Karpas-422 (cell line): Measurements from ENCODE around the gene DPP4. TPM values are rescaled to one million over a fixed set of nuclear protein-coding genes. Genes with fewer than 3 reads are reported as not detected.

Experiments
- DNase-seq: peaks from one replicate; pipeline ENCODE4 v3.0.0-alpha.2; 2015
- H2AFZ ChIP-seq: fragments of 200-600 bp; sonication (generic); 2 replicates; pipeline ENCODE4 v1.6.1; 2014; ENCODE audit warnings: antibody characterized with exemption, low read length, mixed read lengths
- H3K27ac ChIP-seq: fragments of 200-600 bp; sonication (generic); 2 replicates; pipeline ENCODE4 v1.5.1; 2014; ENCODE audit warnings: mild to moderate bottlenecking, low read length, moderate library complexity
- H3K27me3 ChIP-seq: fragments of 200-600 bp; sonication (generic); 2 replicates; pipeline ENCODE4 v1.6.1; 2014; ENCODE audit warnings: low read length, mixed read lengths
- H3K36me3 ChIP-seq: fragments of 200-600 bp; sonication (generic); 2 replicates; pipeline ENCODE4 v1.6.1; 2014; ENCODE audit warnings: low read length, mixed read lengths; ENCODE audit not compliant: insufficient read depth
- H3K4me1 ChIP-seq: fragments of 200-600 bp; sonication (generic); 2 replicates; pipeline ENCODE4 v1.6.1; 2014; ENCODE audit warnings: mild to moderate bottlenecking, low read length, mixed read lengths
- H3K4me2 ChIP-seq: fragments of 200-600 bp; sonication (generic); 2 replicates; pipeline ENCODE4 v1.6.1; 2014; ENCODE audit warnings: low read length, low read depth, mild to moderate bottlenecking; ENCODE audit not compliant: poor library complexity, severe bottlenecking
- H3K4me3 ChIP-seq: fragments of 200-600 bp; sonication (generic); 2 replicates; pipeline ENCODE4 v1.5.1; 2014; ENCODE audit warnings: mild to moderate bottlenecking, antibody characterized with exemption, low read length, mixed read lengths
- H3K79me2 ChIP-seq: fragments of 200-600 bp; sonication (generic); 2 replicates; pipeline ENCODE4 v1.6.1; 2014; ENCODE audit warnings: mild to moderate bottlenecking, low read length, mixed read lengths
- H3K9ac ChIP-seq: fragments of 200-600 bp; sonication (generic); 2 replicates; pipeline ENCODE4 v1.6.0; 2014; ENCODE audit warnings: low read length
- H3K9me2 ChIP-seq: fragments of 200-600 bp; sonication (generic), shearing (Covaris generic); replicated peaks from 2 replicates; pipeline ENCODE4 v1.6.0; 2014; ENCODE audit warnings: mild to moderate bottlenecking, low read length, moderate library complexity; ENCODE audit not compliant: insufficient read depth
- H3K9me3 ChIP-seq: fragments of 300-700, 200-600 bp; sonication (generic); 2 replicates; pipeline ENCODE4 v1.6.1; 2014; ENCODE audit warnings: low read length, mixed read lengths
- H4K20me1 ChIP-seq: fragments of 200-600 bp; sonication (generic); 2 replicates; pipeline ENCODE4 v1.6.1; 2014; ENCODE audit warnings: mild to moderate bottlenecking, antibody characterized with exemption, low read length, low read depth; ENCODE audit not compliant: insufficient read depth
- total RNA-seq: library from RNA; depleted of rRNA; stranded (reverse); fragments of >200 nt; shearing (Covaris generic); gene quantifications from 2 replicates; pipeline ENCODE4 v1.2.3, GENCODE V29; 2014; ENCODE audit warnings: low replicate concordance; rRNA removed

DPP4 gene
- total RNA-seq = not detected in 2 replicates

DNA sequence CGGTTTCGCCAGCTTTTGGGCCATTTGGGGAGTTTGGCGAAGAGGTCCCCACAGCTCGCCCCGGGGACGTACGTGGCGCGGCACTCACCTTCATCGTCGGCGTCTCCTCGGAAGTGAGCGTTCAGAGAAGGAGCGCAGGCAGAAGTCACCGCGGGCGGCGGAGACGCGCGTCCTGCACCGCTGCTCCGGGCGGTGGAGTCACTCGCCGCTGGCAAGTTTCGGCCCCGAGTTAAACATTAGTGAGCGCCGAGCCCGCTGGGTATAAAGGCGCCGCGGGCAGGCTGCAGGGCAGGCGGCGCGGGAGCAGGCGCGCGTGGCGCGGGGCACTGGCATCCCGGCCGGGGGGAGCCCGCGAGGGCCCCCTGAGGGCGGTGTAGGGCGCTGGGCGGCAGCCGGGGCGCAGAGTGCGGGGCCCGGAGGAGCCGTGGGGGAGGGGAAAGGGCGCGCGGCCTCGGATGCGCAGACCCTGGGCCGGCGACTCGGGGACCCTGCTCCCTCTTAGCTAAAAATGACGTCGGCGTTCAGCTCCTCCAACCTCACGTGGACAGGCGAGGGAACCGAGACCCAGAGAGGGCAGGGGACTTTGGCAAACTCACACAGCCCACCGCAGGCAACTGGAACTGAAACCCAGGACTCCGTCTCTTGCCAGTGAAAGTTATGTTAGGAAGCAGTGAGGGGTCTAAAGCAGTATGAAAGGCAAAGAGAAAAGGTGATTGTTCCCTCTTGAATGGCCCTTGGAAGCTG is at the start of gene DPP4:
Gene DPP4 (minus strand): TSS at position 328 of the 744 bp plus-strand sequence. CDS start 234 bp downstream, at position 94.
- no peaks in the 10 kb centered on the region for H3K36me3 ChIP-seq
- H3K79me2 ChIP-seq = no peaks in the 10 kb centered on the region
- H3K27me3 ChIP-seq = no peaks in the 10 kb centered on the region
- H2AFZ ChIP-seq = no peak within 1 kb of the TSS
- no peaks in the 10 kb centered on the region for H4K20me1 ChIP-seq
- DNase-seq = no peak
- H3K4me1 ChIP-seq = no peaks in the 10 kb centered on the region
- H3K9me2 ChIP-seq = no peaks in the 10 kb centered on the region
- H3K9me3 ChIP-seq = no peaks in the 10 kb centered on the region
- H3K9ac ChIP-seq = no peak within 1 kb of the TSS
- no peak within 1 kb of the TSS for H3K4me2 ChIP-seq
- H3K27ac ChIP-seq = no peak within 1 kb of the TSS
- no peak within 1 kb of the TSS for H3K4me3 ChIP-seq

DNA sequence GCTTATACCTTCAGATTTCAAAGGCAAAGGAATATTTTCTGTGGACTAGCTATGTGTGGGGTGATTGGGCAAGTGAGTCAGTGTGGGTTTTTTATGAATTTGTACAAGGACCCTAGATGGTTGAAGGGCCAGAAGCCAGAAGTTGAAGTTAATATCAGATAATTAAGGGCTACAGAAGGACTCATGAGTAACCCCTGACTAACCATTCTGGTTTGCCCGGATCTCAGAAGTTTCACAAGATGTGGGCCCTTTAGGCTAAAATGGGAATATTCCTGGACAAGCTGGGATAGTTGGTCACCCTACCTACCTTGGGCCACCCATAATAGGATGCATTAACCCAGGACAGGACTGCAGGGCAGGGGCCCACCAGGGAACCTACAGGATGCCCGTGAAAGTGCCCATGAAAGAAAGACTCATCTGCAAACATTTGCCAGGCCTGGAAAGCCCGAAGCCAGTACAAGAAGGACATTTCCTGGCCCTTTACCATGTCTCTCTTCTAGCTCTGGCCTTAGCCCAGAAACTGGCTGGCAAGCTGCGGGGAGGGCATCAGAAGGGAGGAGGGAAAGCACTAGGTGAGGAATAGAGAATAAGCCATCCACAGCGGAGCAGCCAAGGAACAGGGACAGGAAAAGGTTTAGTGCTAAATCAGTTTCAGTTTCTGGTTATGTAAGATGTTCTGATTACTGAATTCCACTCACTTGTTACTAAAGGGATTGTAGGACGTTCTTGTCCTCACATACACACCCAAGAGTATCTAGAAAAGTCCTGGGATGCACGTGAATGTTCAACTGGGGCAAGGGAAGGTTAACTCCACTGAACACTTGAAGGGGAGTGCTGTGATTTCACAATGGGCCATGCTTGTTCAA is 44.4 kb upstream of the DPP4 start:
- Histone ChIP-seq H3K9me2 (no peaks in the 10 kb centered on the region), H3K36me3 (no peaks in the 10 kb centered on the region), H3K9me3 (no peaks in the 10 kb centered on the region), H2AFZ (no peak overlapping the region), H3K79me2 (no peaks in the 10 kb centered on the region), H3K9ac (no peak overlapping the region), H3K4me2 (no peak overlapping the region), H3K27me3 (no peaks in the 10 kb centered on the region), H3K4me1 (no peaks in the 10 kb centered on the region), H3K27ac (no peak overlapping the region), H3K4me3 (no peak overlapping the region), H4K20me1 (no peaks in the 10 kb centered on the region)
- DNase-seq = no peak

DNA sequence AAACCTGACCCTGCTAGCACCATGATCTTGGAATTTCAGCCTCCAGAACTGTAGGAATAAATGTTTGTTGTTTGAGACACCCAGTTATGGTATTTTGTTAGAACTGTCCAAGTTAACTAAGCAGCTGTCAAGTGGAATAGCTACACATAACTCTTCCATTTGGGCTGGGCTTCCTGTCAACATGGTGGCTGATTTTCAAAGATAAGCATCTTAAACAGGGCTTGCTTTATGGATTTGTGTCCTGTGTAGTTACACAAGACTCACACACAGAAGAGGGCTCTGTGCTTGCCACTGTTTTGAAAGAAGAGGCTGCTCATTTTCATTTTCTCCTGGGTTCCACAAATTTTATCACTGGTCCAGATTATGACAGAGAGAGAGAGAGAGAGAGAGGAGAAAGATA is 42.3 kb upstream of the DPP4 start:
- Histone ChIP-seq H3K4me2 (no peak overlapping the region), H3K9me3 (no peaks in the 10 kb centered on the region)

DNA sequence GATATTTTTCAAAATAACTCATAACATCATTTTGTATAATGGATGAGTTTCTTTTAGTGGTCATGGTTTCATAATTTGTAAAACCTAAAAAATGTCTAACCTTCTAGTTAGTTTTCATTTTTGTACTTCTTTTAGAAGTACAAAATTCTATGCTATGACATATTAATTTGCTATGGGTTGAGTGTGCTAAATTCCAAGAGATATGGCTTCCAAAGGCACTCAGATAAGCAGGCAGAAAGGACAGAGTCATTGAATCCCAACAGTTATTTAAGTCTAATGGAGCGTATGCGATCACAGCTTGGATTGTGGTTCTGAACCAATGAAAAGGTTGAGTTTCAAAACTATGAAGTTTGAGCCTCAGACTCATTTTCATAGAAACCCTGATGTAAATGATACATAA is 41.1 kb upstream of the DPP4 start:
- no peak overlapping the region for H3K9ac ChIP-seq
- H3K4me3 ChIP-seq = no peak overlapping the region
- no peaks in the 10 kb centered on the region for H3K4me1 ChIP-seq
- H3K4me2 ChIP-seq = no peak overlapping the region
- H3K9me3 ChIP-seq = no peaks in the 10 kb centered on the region
- H2AFZ ChIP-seq = no peak overlapping the region
- H3K79me2 ChIP-seq = no peaks in the 10 kb centered on the region
- no peaks in the 10 kb centered on the region for H3K9me2 ChIP-seq
- no peaks in the 10 kb centered on the region for H3K36me3 ChIP-seq
- no peak overlapping the region for H3K27ac ChIP-seq
- DNase-seq = no peak
- no peaks in the 10 kb centered on the region for H3K27me3 ChIP-seq
- no peaks in the 10 kb centered on the region for H4K20me1 ChIP-seq

More for the DNA sequence above, 42.3 kb upstream of the DPP4 start:
- Histone ChIP-seq H3K27ac (no peak overlapping the region), H3K9ac (no peak overlapping the region), H4K20me1 (no peaks in the 10 kb centered on the region), H3K27me3 (no peaks in the 10 kb centered on the region), H3K9me2 (no peaks in the 10 kb centered on the region), H3K36me3 (no peaks in the 10 kb centered on the region), H2AFZ (no peak overlapping the region), H3K79me2 (no peaks in the 10 kb centered on the region), H3K4me3 (no peak overlapping the region), H3K4me1 (no peaks in the 10 kb centered on the region)
- no peak for DNase-seq

DNA sequence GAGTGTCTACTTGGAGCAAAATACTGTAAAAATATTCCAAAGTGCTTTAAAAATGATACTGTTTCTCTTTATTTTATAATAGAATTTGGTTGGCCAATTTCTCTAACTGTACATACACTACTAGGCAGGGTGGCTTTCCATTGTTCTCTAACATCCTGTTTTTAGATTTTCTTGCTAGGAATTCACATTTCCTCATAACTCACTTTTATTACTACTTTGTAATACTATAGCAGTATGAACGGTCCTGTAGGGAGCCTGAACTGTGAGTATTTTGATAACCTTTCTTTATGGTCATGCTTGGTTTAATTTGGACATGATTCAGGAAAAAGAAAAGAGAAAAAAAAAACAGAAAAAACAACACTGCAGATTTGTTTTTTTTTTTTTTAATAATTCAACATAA is 40.3 kb upstream of the DPP4 start:
- H2AFZ ChIP-seq = no peak overlapping the region
- no peaks in the 10 kb centered on the region for H3K27me3 ChIP-seq
- no peaks in the 10 kb centered on the region for H3K36me3 ChIP-seq
- H3K9ac ChIP-seq = no peak overlapping the region
- no peak overlapping the region for H3K4me2 ChIP-seq
- H3K79me2 ChIP-seq = no peaks in the 10 kb centered on the region
- no peaks in the 10 kb centered on the region for H3K9me3 ChIP-seq
- DNase-seq = no peak
- no peaks in the 10 kb centered on the region for H3K9me2 ChIP-seq
- H3K27ac ChIP-seq = no peak overlapping the region
- no peak overlapping the region for H3K4me3 ChIP-seq
- H4K20me1 ChIP-seq = no peaks in the 10 kb centered on the region
- H3K4me1 ChIP-seq = no peaks in the 10 kb centered on the region

DNA sequence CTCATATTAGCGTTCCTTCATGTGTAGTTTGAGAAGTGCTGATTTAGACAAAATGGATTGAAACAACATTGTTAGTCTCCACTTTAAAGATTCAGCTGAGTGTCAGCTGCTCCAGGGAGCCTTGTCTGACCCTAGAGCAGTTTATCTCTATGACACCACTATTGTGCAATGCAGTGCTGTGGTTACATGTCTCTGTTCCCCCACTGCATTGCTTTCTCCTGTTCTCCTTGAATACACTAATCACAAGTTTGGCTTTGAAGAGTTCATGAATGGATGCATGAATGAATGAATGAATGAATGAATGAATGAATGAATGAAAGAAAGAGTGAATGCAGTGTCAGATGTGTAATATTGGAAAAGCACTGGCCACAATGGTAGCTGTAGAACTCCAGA is 39.8 kb upstream of the DPP4 start:
- Histone ChIP-seq H3K79me2 (no peaks in the 10 kb centered on the region), H4K20me1 (no peaks in the 10 kb centered on the region), H3K9me2 (no peaks in the 10 kb centered on the region), H3K9ac (no peak overlapping the region), H2AFZ (no peak overlapping the region), H3K4me1 (no peaks in the 10 kb centered on the region), H3K27ac (no peak overlapping the region), H3K4me3 (no peak overlapping the region), H3K4me2 (no peak overlapping the region), H3K9me3 (no peaks in the 10 kb centered on the region), H3K27me3 (no peaks in the 10 kb centered on the region), H3K36me3 (no peaks in the 10 kb centered on the region)
- DNase-seq = no peak

DNA sequence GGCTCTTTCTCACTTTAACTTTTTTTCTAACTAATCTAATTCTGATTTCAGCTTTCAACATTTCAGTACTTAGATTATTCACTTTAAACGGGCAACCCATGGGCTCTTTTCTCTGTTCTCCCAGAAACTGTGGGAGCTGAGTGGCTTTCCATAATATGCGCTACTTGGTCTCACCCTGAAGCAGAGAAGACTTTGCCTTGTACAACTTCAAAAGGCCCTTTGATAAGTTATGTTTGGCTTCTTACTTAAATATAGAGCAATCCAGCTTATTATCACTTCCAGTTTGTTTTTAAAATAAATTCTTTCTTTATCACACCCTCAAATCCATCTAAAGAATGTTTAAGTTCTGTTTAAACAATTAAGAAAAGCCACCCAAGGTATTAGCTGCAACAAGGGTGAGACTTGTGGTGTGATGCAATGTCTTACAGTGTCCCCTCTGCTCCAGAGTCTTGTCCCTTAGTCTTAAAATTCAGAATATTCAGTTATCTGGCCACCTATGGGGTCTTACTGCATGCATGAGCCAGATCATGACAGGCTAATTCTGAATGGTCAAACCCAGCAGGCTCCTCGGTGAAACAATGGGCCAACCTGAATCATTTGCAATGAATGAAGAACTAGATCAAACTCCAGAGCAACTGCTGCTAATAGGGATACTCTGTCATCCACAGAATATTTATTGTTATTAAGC is 39.2 kb upstream of the DPP4 start:
- H3K4me2 ChIP-seq = no peak overlapping the region
- no peak overlapping the region for H2AFZ ChIP-seq
- no peak for DNase-seq
- H3K9ac ChIP-seq = no peak overlapping the region
- no peaks in the 10 kb centered on the region for H3K9me2 ChIP-seq
- H3K79me2 ChIP-seq = no peaks in the 10 kb centered on the region
- H3K4me1 ChIP-seq = no peaks in the 10 kb centered on the region
- H3K27ac ChIP-seq = no peak overlapping the region
- H4K20me1 ChIP-seq = no peaks in the 10 kb centered on the region
- H3K27me3 ChIP-seq = no peaks in the 10 kb centered on the region
- no peaks in the 10 kb centered on the region for H3K9me3 ChIP-seq
- H3K4me3 ChIP-seq = no peak overlapping the region
- H3K36me3 ChIP-seq = no peaks in the 10 kb centered on the region
